ENCODE results near the gene PRR30.

DNA sequence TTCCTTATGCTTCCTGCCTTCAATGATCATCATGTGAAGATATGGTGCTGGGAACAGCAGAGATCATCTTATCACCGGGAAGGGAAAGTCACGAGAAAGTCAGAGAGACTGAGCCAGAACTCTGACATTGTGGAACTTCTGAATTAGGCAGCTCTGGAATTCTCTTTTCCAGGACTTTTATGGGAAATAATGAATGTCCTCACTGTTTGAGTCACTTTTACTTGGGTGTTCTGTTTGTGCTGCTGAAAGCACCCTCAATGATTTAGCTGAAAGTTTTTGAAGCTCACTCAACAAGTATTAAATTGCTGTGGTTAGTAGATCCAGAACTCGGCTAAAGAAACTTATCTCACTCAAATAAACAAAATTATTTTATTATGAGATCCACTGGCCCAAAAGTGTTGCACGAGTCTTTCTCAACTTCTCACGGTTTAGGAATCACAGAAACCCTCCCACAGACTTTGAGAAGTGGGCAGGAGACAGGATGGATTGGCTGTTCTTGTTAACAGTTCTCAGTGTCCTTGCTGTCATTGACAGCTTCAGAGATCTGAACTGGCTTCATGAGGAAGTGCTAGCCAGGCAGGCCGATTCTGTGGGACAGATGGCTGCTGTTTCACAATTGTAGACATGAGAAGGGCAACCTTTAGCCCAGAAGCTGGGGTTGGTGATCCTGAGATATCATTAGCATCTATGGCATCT lies 46.3 kb upstream of the PRR30 start:
- TF ChIP-seq, protein P1, sequence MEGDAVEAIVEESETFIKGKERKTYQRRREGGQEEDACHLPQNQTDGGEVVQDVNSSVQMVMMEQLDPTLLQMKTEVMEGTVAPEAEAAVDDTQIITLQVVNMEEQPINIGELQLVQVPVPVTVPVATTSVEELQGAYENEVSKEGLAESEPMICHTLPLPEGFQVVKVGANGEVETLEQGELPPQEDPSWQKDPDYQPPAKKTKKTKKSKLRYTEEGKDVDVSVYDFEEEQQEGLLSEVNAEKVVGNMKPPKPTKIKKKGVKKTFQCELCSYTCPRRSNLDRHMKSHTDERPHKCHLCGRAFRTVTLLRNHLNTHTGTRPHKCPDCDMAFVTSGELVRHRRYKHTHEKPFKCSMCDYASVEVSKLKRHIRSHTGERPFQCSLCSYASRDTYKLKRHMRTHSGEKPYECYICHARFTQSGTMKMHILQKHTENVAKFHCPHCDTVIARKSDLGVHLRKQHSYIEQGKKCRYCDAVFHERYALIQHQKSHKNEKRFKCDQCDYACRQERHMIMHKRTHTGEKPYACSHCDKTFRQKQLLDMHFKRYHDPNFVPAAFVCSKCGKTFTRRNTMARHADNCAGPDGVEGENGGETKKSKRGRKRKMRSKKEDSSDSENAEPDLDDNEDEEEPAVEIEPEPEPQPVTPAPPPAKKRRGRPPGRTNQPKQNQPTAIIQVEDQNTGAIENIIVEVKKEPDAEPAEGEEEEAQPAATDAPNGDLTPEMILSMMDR (tag by site-specific recombination; IDR thresholded peaks at IDR 0.05), result no peak
- no peak for TF ChIP-seq SP2 (tag by site-specific recombination; IDR thresholded peaks at IDR 0.05)
- no peak for TF ChIP-seq TCF7L2 (IDR thresholded peaks at IDR 0.05; ENCODE audit: borderline replicate concordance, low read depth, low read length)
- TF ChIP-seq, protein P2, sequence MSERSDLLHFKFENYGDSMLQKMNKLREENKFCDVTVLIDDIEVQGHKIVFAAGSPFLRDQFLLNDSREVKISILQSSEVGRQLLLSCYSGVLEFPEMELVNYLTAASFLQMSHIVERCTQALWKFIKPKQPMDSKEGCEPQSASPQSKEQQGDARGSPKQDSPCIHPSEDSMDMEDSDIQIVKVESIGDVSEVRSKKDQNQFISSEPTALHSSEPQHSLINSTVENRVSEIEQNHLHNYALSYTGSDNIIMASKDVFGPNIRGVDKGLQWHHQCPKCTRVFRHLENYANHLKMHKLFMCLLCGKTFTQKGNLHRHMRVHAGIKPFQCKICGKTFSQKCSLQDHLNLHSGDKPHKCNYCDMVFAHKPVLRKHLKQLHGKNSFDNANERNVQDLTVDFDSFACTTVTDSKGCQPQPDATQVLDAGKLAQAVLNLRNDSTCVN (tag by site-specific recombination; optimal IDR thresholded peaks at IDR 0.05), result no peak
- TF ChIP-seq SP7 (tag by site-specific recombination; IDR thresholded peaks at IDR 0.05), result no peak
- no peak for TF ChIP-seq ZNF175 (tag by site-specific recombination; IDR thresholded peaks at IDR 0.05)
